Right lobe of liver (tissue), 6 donors: ENCODE data around the gene MYO7B. TPM values are rescaled to one million over a fixed set of nuclear protein-coding genes. Genes with fewer than 3 reads are reported as not detected.

Experiments
- ATAC-seq, 4 donors: fragments of 200-7000 bp; cut with Tn5 transposase; one replicate each; pipeline ENCODE4 v1.9.1; 2020; ENCODE audit warnings: mild to moderate bottlenecking in 4 of 4, moderate library complexity in 4 of 4
- DNase-seq, 3 donors: peaks; one replicate each; pipeline ENCODE4 v3.0.0-alpha.2; 2020
- H3K27ac ChIP-seq, 3 donors: fragments of 200-600 bp; one replicate each; pipeline ENCODE4 v1.8.0; 2022
- H3K27me3 ChIP-seq, 2 donors: fragments of 200-600 bp; one replicate each; pipeline ENCODE4 v1.8.0; 2022
- H3K36me3 ChIP-seq, 4 donors: fragments of 200-600 bp; sonication (generic) in 1 of 4; one replicate each; pipeline versions ENCODE4 v1.5.1 to v1.8.0; 2017 to 2022; ENCODE audit warnings: control low read depth in 1 of 4
- H3K4me1 ChIP-seq, 4 donors: fragments of 200-600 bp; sonication (generic) in 1 of 4; one replicate each; pipeline versions ENCODE4 v1.5.1 to v1.8.0; 2017 to 2022; ENCODE audit warnings: control low read depth in 1 of 4
- H3K4me3 ChIP-seq, 3 donors: fragments of 200-600 bp; one replicate each; pipeline ENCODE4 v1.8.0; 2022
- H3K9me3 ChIP-seq, 4 donors: fragments of 200-600 bp; sonication (generic) in 1 of 4; one replicate each; pipeline versions ENCODE4 v1.5.1 to v1.8.0; 2017 to 2022; ENCODE audit warnings: control low read depth in 1 of 4
- POLR2A ChIP-seq: fragments of 450-650 bp; IDR thresholded peaks from one replicate; pipeline ENCODE4 v1.6.1; 2017; ENCODE audit warnings: antibody characterized with exemption, mild to moderate bottlenecking
- WGBS: methylation state at CpG from one replicate; pipeline ENCODE4 v1.1.6; 2018; ENCODE audit warnings: low coverage, low lambda C conversion rate; ENCODE audit not compliant: insufficient coverage; ENCODE audit errors: missing lambda C conversion rate; 5-methylcytosine and 5-hydroxymethylcytosine counted together
- intact Hi-C, 2 donors: fragments of 100-400 bp; cut with DNase I; formaldehyde crosslinking; loops; one replicate each; pipeline versions ENCODE4 v1.11.2 to v1.14.1; 2022
- total RNA-seq, 6 experiments: library from RNA; depleted of rRNA in 2 of 6; stranded (reverse); fragments of >200 nt in 2 of 6; fragmentation: NEBNext Ultra II Directional in 3 of 6; extraction: Animal tissue kit (Norgen Biotek cat#: 25700) in 3 of 6; gene quantifications; one replicate each; pipeline versions ENCODE4 v1.1.0 to v1.2.4, GENCODE V29; 2016 to 2023
- TF ChIP-seq, protein P1 (sequence below), 4 donors: fragments of 200-600 bp in 3 of 4; fragments of 450-650 bp in 1 of 4; IDR thresholded peaks; one replicate each; pipeline versions ENCODE4 v1.5.1 to v1.8.0; 2016 to 2022; ENCODE audit warnings: antibody characterized with exemption in 4 of 4, mild to moderate bottlenecking in 2 of 4
- donor health status: DM: no; HTN: yes; CAD: no.
- donor health status: DM: no; HTN: no; CAD: no.
- donor health status: DM: no; HTN: no; CAD: no.
- donor health status: DM: no; HTN: yes; CAD: no.
- donor health status: DM: no; HTN: yes; CAD: no.

The MYO7B gene
- total RNA-seq, 6 experiments from 2014 or later = 0.21 to 2.7 (median 0.37) TPM; not detected in 1

DNA sequence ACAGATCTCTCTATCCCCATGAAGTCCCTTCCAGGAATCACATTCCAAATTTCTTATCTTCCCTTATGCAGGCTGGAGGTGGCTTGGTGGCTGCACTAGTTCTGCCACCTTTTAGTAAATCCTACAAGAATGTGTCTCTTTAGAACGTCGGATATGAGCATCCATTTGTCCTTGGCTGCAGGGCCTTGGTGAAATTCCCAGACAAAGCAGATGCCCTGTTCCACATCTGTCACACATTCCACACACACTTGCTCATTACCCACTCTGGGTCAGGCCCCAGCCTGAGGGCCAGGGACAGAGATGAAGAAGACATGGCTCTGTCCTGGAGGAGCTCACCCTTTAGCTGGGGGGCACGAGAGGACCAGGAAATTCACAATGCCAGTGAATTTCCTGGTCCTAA lies 79.2 kb downstream of the MYO7B start:
- WGBS = 65% methylated on average over 3 of the region's 3 CpGs
- Histone ChIP-seq H3K36me3 (no peaks in the 10 kb centered on the region), H3K4me3 (no peak overlapping the region), H3K4me1 (no peaks in the 10 kb centered on the region), H3K27ac (no peak overlapping the region), H3K27me3 (no peaks in the 10 kb centered on the region), H3K9me3 (no peaks in the 10 kb centered on the region)
- ATAC-seq = no peak
- intact Hi-C loops = no loop called here
- DNase-seq = no peak
- TF ChIP-seq, protein P1, sequence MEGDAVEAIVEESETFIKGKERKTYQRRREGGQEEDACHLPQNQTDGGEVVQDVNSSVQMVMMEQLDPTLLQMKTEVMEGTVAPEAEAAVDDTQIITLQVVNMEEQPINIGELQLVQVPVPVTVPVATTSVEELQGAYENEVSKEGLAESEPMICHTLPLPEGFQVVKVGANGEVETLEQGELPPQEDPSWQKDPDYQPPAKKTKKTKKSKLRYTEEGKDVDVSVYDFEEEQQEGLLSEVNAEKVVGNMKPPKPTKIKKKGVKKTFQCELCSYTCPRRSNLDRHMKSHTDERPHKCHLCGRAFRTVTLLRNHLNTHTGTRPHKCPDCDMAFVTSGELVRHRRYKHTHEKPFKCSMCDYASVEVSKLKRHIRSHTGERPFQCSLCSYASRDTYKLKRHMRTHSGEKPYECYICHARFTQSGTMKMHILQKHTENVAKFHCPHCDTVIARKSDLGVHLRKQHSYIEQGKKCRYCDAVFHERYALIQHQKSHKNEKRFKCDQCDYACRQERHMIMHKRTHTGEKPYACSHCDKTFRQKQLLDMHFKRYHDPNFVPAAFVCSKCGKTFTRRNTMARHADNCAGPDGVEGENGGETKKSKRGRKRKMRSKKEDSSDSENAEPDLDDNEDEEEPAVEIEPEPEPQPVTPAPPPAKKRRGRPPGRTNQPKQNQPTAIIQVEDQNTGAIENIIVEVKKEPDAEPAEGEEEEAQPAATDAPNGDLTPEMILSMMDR (IDR thresholded peaks at IDR 0.05) = no peak
- no peak for TF ChIP-seq POLR2A

DNA sequence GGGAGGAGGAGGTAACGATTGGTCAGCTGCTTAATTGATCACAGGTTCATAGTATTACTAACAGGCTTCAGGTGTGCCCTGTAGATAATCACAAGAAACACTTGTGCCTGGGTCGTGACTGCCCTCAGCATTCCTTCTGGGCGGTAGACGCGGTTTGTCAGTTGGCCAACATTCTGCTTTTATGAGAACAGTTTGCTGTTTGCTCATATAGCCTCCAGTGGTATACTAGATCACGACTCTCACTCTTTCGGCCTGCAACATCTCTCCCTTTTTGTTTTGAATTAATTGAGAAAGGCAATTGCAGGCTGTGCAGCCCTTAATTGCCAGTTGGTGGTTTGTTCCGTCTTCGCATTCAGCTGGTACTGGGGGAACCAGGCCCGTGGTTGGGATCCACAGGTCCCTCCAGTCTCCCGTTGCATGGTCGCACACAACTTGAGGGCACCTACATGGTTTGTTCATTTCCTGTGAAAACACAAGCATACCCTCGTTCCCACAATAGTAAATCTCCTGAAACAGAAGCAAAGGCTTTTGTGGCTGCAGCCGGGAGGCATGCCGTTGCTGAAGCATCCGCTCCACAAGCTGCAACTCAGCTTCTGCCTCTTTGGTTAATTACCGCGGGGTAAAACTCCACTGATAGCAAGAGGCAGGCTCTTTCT lies 80.2 kb downstream of the MYO7B start:
- H3K36me3 ChIP-seq = no peaks in the 10 kb centered on the region
- ATAC-seq (no peak), DNase-seq (no peak)
- H3K27ac ChIP-seq = no peak overlapping the region
- WGBS = 53% methylated on average over 15 of the region's 18 CpGs
- no peak for TF ChIP-seq POLR2A
- TF ChIP-seq, protein P1 (IDR thresholded peaks at IDR 0.05) = no peak
- intact Hi-C loops = no loop called here
- H3K4me1 ChIP-seq = no peaks in the 10 kb centered on the region
- H3K4me3 ChIP-seq = no peak overlapping the region
- H3K9me3 ChIP-seq = no peaks in the 10 kb centered on the region
- no peaks in the 10 kb centered on the region for H3K27me3 ChIP-seq

DNA sequence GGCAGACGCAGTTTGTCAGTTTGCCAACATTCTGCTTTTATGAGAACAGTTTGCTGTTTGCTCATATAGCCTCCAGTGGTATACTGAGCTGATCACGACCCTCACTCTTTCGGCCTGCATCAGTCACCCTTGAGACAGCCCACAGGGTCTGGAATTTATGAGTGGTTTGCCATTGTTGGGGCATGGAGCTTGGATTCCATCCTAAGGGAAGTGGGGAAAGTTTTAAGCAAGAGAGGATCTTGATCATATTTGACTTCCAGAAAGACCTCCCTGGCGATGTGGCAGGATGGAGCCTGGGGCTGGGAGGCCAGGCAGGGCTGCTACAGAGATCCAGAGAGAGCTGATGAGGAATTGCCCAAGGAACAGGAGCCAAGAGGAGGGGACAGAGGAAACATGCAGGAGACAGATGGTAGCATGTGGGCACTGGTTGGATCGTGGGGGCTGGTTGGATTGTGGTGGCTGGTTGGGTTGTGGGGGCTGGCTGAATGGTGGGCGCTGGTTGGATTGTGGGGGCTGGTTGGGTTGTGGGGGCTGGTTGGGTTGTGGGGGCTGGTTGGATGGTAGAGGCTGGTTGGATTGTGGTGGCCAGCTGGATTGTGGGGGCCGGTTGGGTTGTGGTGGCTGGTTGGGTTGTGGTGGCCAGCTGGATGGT lies 83.2 kb downstream of the MYO7B start:
- ATAC-seq = no peak

DNA sequence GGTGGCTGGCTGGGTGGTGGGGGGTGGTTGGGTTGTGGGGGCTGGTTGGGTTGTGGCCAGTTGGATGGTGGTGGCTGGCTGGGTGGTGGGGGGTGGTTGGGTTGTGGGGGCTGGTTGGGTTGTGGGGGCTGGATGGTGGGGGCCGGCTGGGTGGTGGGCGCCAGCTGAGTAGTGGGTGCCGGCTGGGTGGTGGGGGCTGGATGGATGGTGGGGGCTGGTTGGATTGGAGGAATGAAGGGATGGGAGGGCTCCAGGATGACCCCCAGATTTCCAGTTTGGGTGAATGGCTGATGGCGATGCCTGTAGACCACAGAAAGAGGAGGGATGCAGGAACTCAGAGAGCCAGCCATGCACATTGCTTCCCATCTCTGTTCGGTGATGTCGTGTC lies 83.7 kb downstream of the MYO7B start:
- H3K36me3 ChIP-seq = no peaks in the 10 kb centered on the region
- TF ChIP-seq, protein P1 (IDR thresholded peaks at IDR 0.05) = no peak
- TF ChIP-seq POLR2A = no peak
- DNase-seq (no peak), ATAC-seq (no peak)
- H3K4me3 ChIP-seq = no peak overlapping the region
- no peaks in the 10 kb centered on the region for H3K27me3 ChIP-seq
- no peaks in the 10 kb centered on the region for H3K9me3 ChIP-seq
- H3K27ac ChIP-seq = no peak overlapping the region
- WGBS = 100% methylated on average over 1 of the region's 6 CpGs
- no peaks in the 10 kb centered on the region for H3K4me1 ChIP-seq
- intact Hi-C loops = no loop called here

More for the DNA sequence above, 83.2 kb downstream of the MYO7B start:
- intact Hi-C loops = no loop called here
- WGBS = 70% methylated on average over 5 of the region's 7 CpGs
- DNase-seq = peak in 1 of 3 donors; percentile 4
- no peaks in the 10 kb centered on the region for H3K9me3 ChIP-seq
- H3K27ac ChIP-seq = no peak overlapping the region
- no peak overlapping the region for H3K4me3 ChIP-seq
- H3K4me1 ChIP-seq = no peaks in the 10 kb centered on the region
- TF ChIP-seq POLR2A = no peak
- TF ChIP-seq, protein P1 (IDR thresholded peaks at IDR 0.05) = no peak
- H3K36me3 ChIP-seq = no peaks in the 10 kb centered on the region
- H3K27me3 ChIP-seq = no peaks in the 10 kb centered on the region
